Neural cell (in vitro differentiated cells): ENCODE measurements around the gene EFCAB11. TPM values are rescaled to one million over a fixed set of nuclear protein-coding genes. Genes with fewer than 3 reads are reported as not detected.
"Not testable (repeated sequence)": the region's sequence is repeated elsewhere in the genome, so short reads cannot be mapped to it uniquely, and the experiment has no call there.

Experiments
- H2AFZ ChIP-seq: fragments of 200-600, 300-800 bp; sonication (generic), shearing (Covaris generic); 2 replicates; pipeline ENCODE4 v1.6.0; 2014; ENCODE audit warnings: low read depth, mild to moderate bottlenecking, antibody characterized with exemption, low read length, moderate library complexity
- H3F3A ChIP-seq: fragments of 200-600 bp; shearing (Covaris generic); 2 replicates; pipeline ENCODE4 v1.6.1; 2016; ENCODE audit warnings: mild to moderate bottlenecking, moderate library complexity, mixed read lengths, antibody characterized with exemption, low read length; ENCODE audit not compliant: insufficient read depth, poor library complexity, severe bottlenecking
- H3K27ac ChIP-seq: fragments of 200-600, 300-800 bp; sonication (generic), shearing (Covaris generic); 2 replicates; pipeline ENCODE4 v1.5.1; 2014; ENCODE audit warnings: mild to moderate bottlenecking, low read length, moderate library complexity
- H3K27me3 ChIP-seq: fragments of 300-800, 200-600 bp; sonication (generic), shearing (Covaris generic); 2 replicates; pipeline ENCODE4 v1.6.0; 2014; ENCODE audit warnings: mild to moderate bottlenecking, low read depth, low read length, moderate library complexity; ENCODE audit not compliant: insufficient read depth
- H3K36me3 ChIP-seq: fragments of 300-800, 200-600 bp; sonication (generic), shearing (Covaris generic); 2 replicates; pipeline ENCODE4 v1.5.1; 2014; ENCODE audit warnings: mild to moderate bottlenecking, antibody characterized with exemption, low read length, moderate library complexity; ENCODE audit not compliant: insufficient read depth
- H3K4me2 ChIP-seq: fragments of 300-800, 200-600 bp; sonication (generic), shearing (Covaris generic); 2 replicates; pipeline ENCODE4 v1.6.0; 2014; ENCODE audit warnings: mild to moderate bottlenecking, low read length
- H3K4me3 ChIP-seq: fragments of 300-800, 200-600 bp; sonication (generic), shearing (Covaris generic); 2 replicates; pipeline ENCODE4 v1.5.1; 2014; ENCODE audit warnings: mild to moderate bottlenecking, low read length, moderate library complexity
- H3K79me2 ChIP-seq: fragments of 200-600 bp; shearing (Covaris generic); replicated peaks from 2 replicates; pipeline ENCODE4 v1.6.0; 2014; ENCODE audit warnings: mild to moderate bottlenecking, low read length, moderate library complexity; ENCODE audit not compliant: insufficient read depth
- H3K9ac ChIP-seq: fragments of 300-800, 200-600 bp; sonication (generic), shearing (Covaris generic); 2 replicates; pipeline ENCODE4 v1.6.1; 2016; ENCODE audit warnings: mild to moderate bottlenecking, low read length, mixed read lengths
- H3K9me2 ChIP-seq: fragments of 200-600 bp; shearing (Covaris generic); 2 replicates; pipeline ENCODE4 v1.6.1; 2016; ENCODE audit warnings: mild to moderate bottlenecking, low read length, mixed read lengths; ENCODE audit not compliant: insufficient read depth
- H3K9me3 ChIP-seq: fragments of 200-600, 300-800 bp; sonication (generic), shearing (Covaris generic); 2 replicates; pipeline ENCODE4 v1.6.1; 2016; ENCODE audit warnings: mild to moderate bottlenecking, mixed run types, low read length, moderate library complexity, mixed read lengths
- H4K20me1 ChIP-seq: fragments of 200-600 bp; shearing (Covaris generic); 2 replicates; pipeline ENCODE4 v1.6.1; 2016; ENCODE audit warnings: mild to moderate bottlenecking, mixed run types; ENCODE audit not compliant: insufficient read depth
- CTCF ChIP-seq: fragments of 450-650 bp; IDR thresholded peaks from 2 replicates; pipeline ENCODE4 v1.5.1; 2014; ENCODE audit warnings: antibody characterized with exemption, mild to moderate bottlenecking, moderate library complexity; ENCODE audit not compliant: poor library complexity, severe bottlenecking
- MXI1 ChIP-seq: fragments of 450-650 bp; conservative IDR thresholded peaks from 2 replicates; pipeline ENCODE4 v1.6.1; 2014; ENCODE audit warnings: antibody characterized with exemption, mild to moderate bottlenecking; ENCODE audit not compliant: poor library complexity, severe bottlenecking
- POLR2AphosphoS5 ChIP-seq: IDR thresholded peaks from 2 replicates; pipeline ENCODE4 v1.6.1; 2012
- RAD21 ChIP-seq: fragments of 450-650 bp; conservative IDR thresholded peaks from 2 replicates; pipeline ENCODE4 v1.6.1; 2014; ENCODE audit warnings: antibody characterized with exemption, mild to moderate bottlenecking, moderate library complexity
- SMC3 ChIP-seq: fragments of 450-650 bp; conservative IDR thresholded peaks from 2 replicates; pipeline ENCODE4 v1.6.1; 2014; ENCODE audit warnings: antibody characterized with exemption, mild to moderate bottlenecking, moderate library complexity; ENCODE audit not compliant: poor library complexity
- polyA plus RNA-seq: library from polyadenylated mRNA; depleted of rRNA; stranded (reverse); fragments of >200 nt; gene quantifications from 2 replicates; pipeline ENCODE4 v1.2.3, GENCODE V29; 2014
- TF ChIP-seq, protein P1 (sequence below): IDR thresholded peaks from 2 replicates; pipeline ENCODE4 v1.6.1; 2012; ENCODE audit warnings: borderline replicate concordance

The EFCAB11 gene
- polyA plus RNA-seq, 1 donor from 2014 or later: 7.9 TPM

GRCh38 chr14:89892953-89893352, 61.6 kb downstream of the EFCAB11 start:
- Histone ChIP-seq H3K9me2 (no peaks in the 10 kb centered on the region), H2AFZ (no peak overlapping the region), H3K4me2 (no peak overlapping the region), H3K9ac (no peak overlapping the region), H3K9me3 (no peaks in the 10 kb centered on the region), H4K20me1 (no peaks in the 10 kb centered on the region), H3K36me3 (no peaks in the 10 kb centered on the region), H3F3A (no peaks in the 10 kb centered on the region), H3K4me3 (no peak overlapping the region), H3K27ac (no peak overlapping the region), H3K27me3 (no peaks in the 10 kb centered on the region), H3K79me2 (no peaks in the 10 kb centered on the region)
- no peak for TF ChIP-seq SMC3
- no peak for TF ChIP-seq CTCF
- TF ChIP-seq, protein P1, sequence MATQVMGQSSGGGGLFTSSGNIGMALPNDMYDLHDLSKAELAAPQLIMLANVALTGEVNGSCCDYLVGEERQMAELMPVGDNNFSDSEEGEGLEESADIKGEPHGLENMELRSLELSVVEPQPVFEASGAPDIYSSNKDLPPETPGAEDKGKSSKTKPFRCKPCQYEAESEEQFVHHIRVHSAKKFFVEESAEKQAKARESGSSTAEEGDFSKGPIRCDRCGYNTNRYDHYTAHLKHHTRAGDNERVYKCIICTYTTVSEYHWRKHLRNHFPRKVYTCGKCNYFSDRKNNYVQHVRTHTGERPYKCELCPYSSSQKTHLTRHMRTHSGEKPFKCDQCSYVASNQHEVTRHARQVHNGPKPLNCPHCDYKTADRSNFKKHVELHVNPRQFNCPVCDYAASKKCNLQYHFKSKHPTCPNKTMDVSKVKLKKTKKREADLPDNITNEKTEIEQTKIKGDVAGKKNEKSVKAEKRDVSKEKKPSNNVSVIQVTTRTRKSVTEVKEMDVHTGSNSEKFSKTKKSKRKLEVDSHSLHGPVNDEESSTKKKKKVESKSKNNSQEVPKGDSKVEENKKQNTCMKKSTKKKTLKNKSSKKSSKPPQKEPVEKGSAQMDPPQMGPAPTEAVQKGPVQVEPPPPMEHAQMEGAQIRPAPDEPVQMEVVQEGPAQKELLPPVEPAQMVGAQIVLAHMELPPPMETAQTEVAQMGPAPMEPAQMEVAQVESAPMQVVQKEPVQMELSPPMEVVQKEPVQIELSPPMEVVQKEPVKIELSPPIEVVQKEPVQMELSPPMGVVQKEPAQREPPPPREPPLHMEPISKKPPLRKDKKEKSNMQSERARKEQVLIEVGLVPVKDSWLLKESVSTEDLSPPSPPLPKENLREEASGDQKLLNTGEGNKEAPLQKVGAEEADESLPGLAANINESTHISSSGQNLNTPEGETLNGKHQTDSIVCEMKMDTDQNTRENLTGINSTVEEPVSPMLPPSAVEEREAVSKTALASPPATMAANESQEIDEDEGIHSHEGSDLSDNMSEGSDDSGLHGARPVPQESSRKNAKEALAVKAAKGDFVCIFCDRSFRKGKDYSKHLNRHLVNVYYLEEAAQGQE: no peak
- no peak for TF ChIP-seq RAD21
- no peak for TF ChIP-seq POLR2AphosphoS5

DNA sequence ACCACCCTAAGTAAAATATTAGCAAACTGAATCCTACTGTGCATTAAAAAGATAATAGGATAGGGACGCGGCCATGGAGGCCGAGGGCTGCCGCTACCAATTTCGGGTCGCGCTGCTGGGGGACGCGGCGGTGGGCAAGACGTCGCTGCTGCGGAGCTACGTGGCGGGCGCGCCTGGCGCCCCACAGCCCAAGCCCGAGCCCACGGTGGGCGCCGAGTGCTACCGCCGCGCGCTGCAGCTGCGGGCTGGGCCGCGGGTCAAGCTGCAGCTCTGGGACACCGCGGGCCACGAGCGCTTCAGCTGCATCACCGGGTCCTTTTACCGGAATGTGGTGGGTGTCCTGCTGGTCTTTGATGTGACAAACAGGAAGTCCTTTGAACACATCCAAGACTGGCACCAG, 62.8 kb downstream of the EFCAB11 start:
- not testable (repeated sequence) for H3K9me3 ChIP-seq, H3K4me3 ChIP-seq, H3F3A ChIP-seq, H3K9me2 ChIP-seq, H3K4me2 ChIP-seq, H4K20me1 ChIP-seq, H3K79me2 ChIP-seq, H3K27me3 ChIP-seq, H2AFZ ChIP-seq, H3K27ac ChIP-seq, H3K36me3 ChIP-seq, H3K9ac ChIP-seq

GRCh38 chr14:89891055-89891454, 63.5 kb downstream of the EFCAB11 start:
- no peak for TF ChIP-seq POLR2AphosphoS5
- TF ChIP-seq CTCF: no peak
- no peak for TF ChIP-seq SMC3
- no peak for TF ChIP-seq MXI1
- TF ChIP-seq, protein P1: no peak
- no peak for TF ChIP-seq RAD21
- H3K4me3 ChIP-seq: no peak overlapping the region
- H3K9me3 ChIP-seq: no peaks in the 10 kb centered on the region
- H3K27ac ChIP-seq: no peak overlapping the region
- H3F3A ChIP-seq: no peaks in the 10 kb centered on the region
- H2AFZ ChIP-seq: no peak overlapping the region
- no peaks in the 10 kb centered on the region for H3K9me2 ChIP-seq
- no peak overlapping the region for H3K4me2 ChIP-seq
- no peak overlapping the region for H3K9ac ChIP-seq
- no peaks in the 10 kb centered on the region for H4K20me1 ChIP-seq
- no peaks in the 10 kb centered on the region for H3K79me2 ChIP-seq
- H3K36me3 ChIP-seq: no peaks in the 10 kb centered on the region
- H3K27me3 ChIP-seq: no peaks in the 10 kb centered on the region
